K562 (cell line): ENCODE measurements around the gene EML3. TPM values are rescaled to one million over a fixed set of nuclear protein-coding genes. Genes with fewer than 3 reads are reported as not detected.

Experiments
- BACH1 ChIP-seq: fragments of 200-800 bp; sonication (Bioruptor generic); IDR thresholded peaks from 2 replicates; pipeline ENCODE4 v1.6.1; 2016; ENCODE audit warnings: missing genetic modification characterization, missing compliant biosample characterization
- CBFB ChIP-seq: sonication (generic); formaldehyde crosslinking; IDR thresholded peaks from 2 replicates; pipeline ENCODE4 v1.4.0; 2020; ENCODE audit warnings: mild to moderate bottlenecking, missing genetic modification reagents
- CBX3 ChIP-seq, 2 experiments: IDR thresholded peaks; 1 replicate in 1 of 2; 2 replicates in 1 of 2; pipeline ENCODE4 v1.6.1; 2012; ENCODE audit warnings: inconsistent platforms in 2 of 2, low read length in 2 of 2, borderline replicate concordance in 1 of 2, control low read depth in 1 of 2
- CHCHD3 ChIP-seq: fragments of 250-450 bp; sonication (Bioruptor Pico); IDR thresholded peaks from 2 replicates; pipeline ENCODE4 v2.1.2; 2022; ENCODE audit warnings: mild to moderate bottlenecking
- DACH1 ChIP-seq: fragments of 450-650 bp; IDR thresholded peaks from 2 replicates; pipeline ENCODE4 v1.6.1; 2018; ENCODE audit not compliant: partially characterized antibody
- E2F8 ChIP-seq: fragments of 450-650 bp; IDR thresholded peaks from 2 replicates; pipeline ENCODE4 v1.7.1; 2018; ENCODE audit warnings: mild to moderate bottlenecking, low read depth; ENCODE audit not compliant: partially characterized antibody
- FOSL1 ChIP-seq: fragments of 200-800 bp; sonication (Bioruptor generic); conservative IDR thresholded peaks from 2 replicates; pipeline ENCODE4 v1.6.1; 2016; ENCODE audit warnings: missing genetic modification characterization, missing compliant biosample characterization
- JUN ChIP-seq, 2 experiments: sonication (generic) in 1 of 2; formaldehyde crosslinking in 1 of 2; IDR thresholded peaks; 2 replicates each; pipeline versions ENCODE4 v1.6.1 to v1.8.0; 2012 to 2022; ENCODE audit warnings: borderline replicate concordance in 2 of 2, mild to moderate bottlenecking in 2 of 2, improper control_type of control experiment in 1 of 2, low read depth in 1 of 2, low read length in 1 of 2, missing genetic modification reagents in 1 of 2
- KDM4B ChIP-seq, 2 experiments: fragments of 450-650 bp in 1 of 2; sonication (generic) in 1 of 2; IDR thresholded peaks; 2 replicates each; pipeline ENCODE4 v1.6.1; 2016 to 2017; ENCODE audit warnings: borderline replicate concordance in 2 of 2, antibody characterized with exemption in 1 of 2, low read depth in 1 of 2, mild to moderate bottlenecking in 1 of 2
- KLF16 ChIP-seq: IDR thresholded peaks from 2 replicates; pipeline ENCODE4 v1.6.1; 2016; ENCODE audit warnings: antibody characterized with exemption
- MAFK ChIP-seq: IDR thresholded peaks from 2 replicates; pipeline ENCODE4 v1.6.1; 2011; ENCODE audit warnings: low read length, improper control_type of control experiment
- PBX2 ChIP-seq, 2 experiments: IDR thresholded peaks in 1 of 2; conservative IDR thresholded peaks in 1 of 2; 2 replicates each; pipeline ENCODE4 v1.6.1; 2016; ENCODE audit warnings: low read depth in 2 of 2, mild to moderate bottlenecking in 1 of 2, missing compliant biosample characterization in 1 of 2, missing genetic modification characterization in 1 of 2, moderate library complexity in 1 of 2
- RAD51 ChIP-seq: fragments of 450-650 bp; IDR thresholded peaks from 2 replicates; pipeline ENCODE4 v1.7.1; 2016; ENCODE audit warnings: low read depth, mild to moderate bottlenecking, borderline replicate concordance
- SNIP1 ChIP-seq: fragments of 450-650 bp; IDR thresholded peaks from 2 replicates; pipeline ENCODE4 v1.7.1; 2017; ENCODE audit warnings: low read depth, mild to moderate bottlenecking
- SRSF9 ChIP-seq: fragments of 200-400 bp; formaldehyde crosslinking; IDR thresholded peaks from 2 replicates; pipeline ENCODE4 v1.6.1; 2017; ENCODE audit warnings: low read depth, low read length, borderline replicate concordance
- TBP ChIP-seq: optimal IDR thresholded peaks from 2 replicates; pipeline ENCODE3; 2011; ENCODE audit warnings: low read depth, low read length, improper control_type of control experiment
- TEAD4 ChIP-seq, 2 experiments: sonication (generic) in 1 of 2; formaldehyde crosslinking in 1 of 2; IDR thresholded peaks; 2 replicates each; pipeline versions ENCODE4 v1.6.1 to v1.8.0; 2012 to 2022; ENCODE audit warnings: borderline replicate concordance in 1 of 2, inconsistent platforms in 1 of 2, low read length in 1 of 2, mild to moderate bottlenecking in 1 of 2, missing genetic modification reagents in 1 of 2
- THRAP3 ChIP-seq: fragments of 450-650 bp; IDR thresholded peaks from 2 replicates; pipeline ENCODE4 v1.6.1; 2016; ENCODE audit warnings: mild to moderate bottlenecking, inconsistent platforms, borderline replicate concordance
- ZNF23 ChIP-seq: fragments of 250-450 bp; sonication (Bioruptor Pico); IDR thresholded peaks from 2 replicates; pipeline ENCODE4 v1.4.0; 2020; ENCODE audit warnings: mild to moderate bottlenecking
- ZNF444 ChIP-seq: fragments of 250-450 bp; sonication (Bioruptor Pico); IDR thresholded peaks from 2 replicates; pipeline ENCODE4 v1.4.0; 2020; ENCODE audit warnings: mild to moderate bottlenecking, moderate library complexity
- ZNF644 ChIP-seq: fragments of 200-800 bp; sonication (Bioruptor generic); IDR thresholded peaks from 2 replicates; pipeline ENCODE4 v1.6.1; 2016; ENCODE audit warnings: low read depth, missing genetic modification characterization, missing compliant biosample characterization
- ZNF699 ChIP-seq: fragments of 250-450 bp; sonication (Bioruptor Pico); IDR thresholded peaks from 2 replicates; pipeline ENCODE4 v1.8.0; 2021; ENCODE audit warnings: mild to moderate bottlenecking, moderate library complexity; ENCODE audit not compliant: insufficient replicate concordance
- polyA plus RNA-seq, 8 experiments: library from polyadenylated mRNA; depleted of rRNA in 4 of 8; stranded (reverse) in 5 of 8; unstranded in 3 of 8; fragments of >200 nt; fragmentation: Nextera tagmentation in 2 of 8; fragmentation: Illumina TruSeq in 1 of 8; extraction: Ambion mirVana in 2 of 8; extraction: Trizol in 1 of 8; gene quantifications; 2 replicates each; pipeline versions ENCODE4 v1.2.1 to v1.2.3, GENCODE V29; 2011 to 2014; ENCODE audit warnings: inconsistent platforms in 1 of 8, missing spikeins in 1 of 8
- total RNA-seq, 7 experiments: library from RNA; depleted of rRNA in 6 of 7; stranded (reverse); fragments of >200 nt in 6 of 7; fragmentation: Illumina TruSeq in 2 of 7; extraction: Trizol in 2 of 7; gene quantifications; 2 replicates each; pipeline versions ENCODE4 v1.2.1 to v1.2.3, GENCODE V29; 2011 to 2021; ENCODE audit warnings: low replicate concordance in 1 of 7

Gene EML3
- total and polyA plus RNA-seq, 9 of the 15 experiments (the other 6 are each of a cell fraction or from before 2014, with no cell fraction given), result 0.32 to 90.5 (median 26.4) TPM

GRCh38 chr11:62591448-62592145 is 21.0 kb downstream of the EML3 start, which contains the start of gene TUT1 (continued):
- TF ChIP-seq SRSF9, result no peak
- no peak for TF ChIP-seq DACH1
- TF ChIP-seq BACH1 (tag), result no peak; the same call in 1 of the 2 replicates
- peak in 1 of 2 experiments; percentile 95; a peak in 1 of 3 replicates for TF ChIP-seq CBX3 (IDR thresholded peaks at IDR 0.05; ENCODE audit: borderline replicate concordance in 1 of 2, low read length in 2 of 2)
- peak; percentile 97 for TF ChIP-seq E2F8
- no peak for TF ChIP-seq SNIP1
- TF ChIP-seq TEAD4 (IDR thresholded peaks at IDR 0.05; ENCODE audit: low read length), result peak; percentile 70
- no peak for TF ChIP-seq TEAD4 (CRISPR knock-in tag; IDR thresholded peaks at IDR 0.05; ENCODE audit: borderline replicate concordance)
- TF ChIP-seq PBX2 (CRISPR knock-in tag; IDR thresholded peaks at IDR 0.05; ENCODE audit: low read depth), result no peak
- TF ChIP-seq PBX2 (tag; conservative IDR thresholded peaks at IDR 0.05; ENCODE audit: low read depth), result no peak
- TF ChIP-seq JUN (IDR thresholded peaks at IDR 0.05; ENCODE audit: borderline replicate concordance, low read depth, low read length), result peak; percentile 69
- TF ChIP-seq JUN (CRISPR knock-in tag; IDR thresholded peaks at IDR 0.05; ENCODE audit: borderline replicate concordance), result no peak; the same call in 1 of the 2 replicates
- no peak for TF ChIP-seq ZNF699 (CRISPR knock-in tag)
- no peak for TF ChIP-seq ZNF23 (CRISPR knock-in tag)
- TF ChIP-seq ZNF444 (CRISPR knock-in tag), result no peak
- no peak; the same call in 1 of the 2 replicates for TF ChIP-seq ZNF644 (tag)
- no peak for TF ChIP-seq CHCHD3 (CRISPR knock-in tag)
- peak; percentile 17; the same call in 1 of the 2 replicates for TF ChIP-seq RAD51
- no peak for TF ChIP-seq KLF16
- peak; percentile 95 for TF ChIP-seq TBP
- TF ChIP-seq CBFB, result no peak
- TF ChIP-seq THRAP3, result no peak; the same call in 1 of the 2 replicates
- TF ChIP-seq MAFK, result peak; percentile 21; the same call in 1 of the 2 replicates
- peak in 1 of 2 experiments; percentile 92; a peak in 2 of 4 replicates for TF ChIP-seq KDM4B (IDR thresholded peaks at IDR 0.05; ENCODE audit: borderline replicate concordance in 2 of 2, low read depth in 1 of 2)
- TF ChIP-seq FOSL1 (tag), result no peak
